ENCODE data around the gene PARP4. TPM values are rescaled to one million over a fixed set of nuclear protein-coding genes. Genes with fewer than 3 reads are reported as not detected.

The PARP4 gene
- total RNA-seq, 2 donors from 2014 or later, result 35.7 to 51.8 TPM

GRCh38 chr13:24528816-24529398 is 16.3 kb upstream of the PARP4 start:
- Mint-ChIP-seq H3K4me3 (no peak overlapping the region), H3K36me3 (ENCODE audit: low read depth) (no peaks in the 10 kb centered on the region), H3K9me3 (no peaks in the 10 kb centered on the region), H3K27ac (no peak overlapping the region), H3K27me3 (ENCODE audit: insufficient read depth) (no peaks in the 10 kb centered on the region), H3K4me1 (no peaks in the 10 kb centered on the region)
- no peak for DNase-seq
- 66 to 79% methylated on average over 3 to 4 of the region's 4 CpGs for WGBS, 2 experiments (ENCODE audit: insufficient coverage in 1 of 2, insufficient read length in 1 of 2)
- H3K27ac ChIP-seq (ENCODE audit: low read depth, low read length), result no peak overlapping the region
- no peak overlapping the region for H3K4me3 ChIP-seq (ENCODE audit: low read length)
- H3K9me3 ChIP-seq (ENCODE audit: control insufficient read depth, low read length), result no peaks in the 10 kb centered on the region
- peak; percentile 44 for TF ChIP-seq CTCF (conservative IDR thresholded peaks at IDR 0.05)
- no peaks in the 10 kb centered on the region for H3K4me1 ChIP-seq (ENCODE audit: control insufficient read depth, insufficient read depth, low read length)
- no peaks in the 10 kb centered on the region for H3K36me3 ChIP-seq (ENCODE audit: control insufficient read depth, insufficient read depth, low read length)
- H3K27me3 ChIP-seq (ENCODE audit: control insufficient read depth, insufficient read depth, low read length, poor library complexity, severe bottlenecking), result no peaks in the 10 kb centered on the region
- no peak overlapping the region for H3K9ac ChIP-seq (ENCODE audit: extremely low read depth, low read length, poor library complexity, severe bottlenecking)

GRCh38 chr13:24527266-24527775 is 14.7 kb upstream of the PARP4 start:
- H3K4me3 Mint-ChIP-seq, result no peak overlapping the region
- no peak for TF ChIP-seq CTCF (conservative IDR thresholded peaks at IDR 0.05)
- no peak for DNase-seq
- H3K9ac ChIP-seq (ENCODE audit: extremely low read depth, low read length, poor library complexity, severe bottlenecking), result no peak overlapping the region
- no peaks in the 10 kb centered on the region for H3K4me1 ChIP-seq (ENCODE audit: control insufficient read depth, insufficient read depth, low read length)
- no peak overlapping the region for H3K4me3 ChIP-seq (ENCODE audit: low read length)
- no peaks in the 10 kb centered on the region for H3K9me3 ChIP-seq (ENCODE audit: control insufficient read depth, low read length)
- no peak overlapping the region for H3K27ac Mint-ChIP-seq
- no peaks in the 10 kb centered on the region for H3K36me3 Mint-ChIP-seq (ENCODE audit: low read depth)
- H3K27me3 ChIP-seq (ENCODE audit: control insufficient read depth, insufficient read depth, low read length, poor library complexity, severe bottlenecking), result no peaks in the 10 kb centered on the region
- H3K4me1 Mint-ChIP-seq, result no peaks in the 10 kb centered on the region
- 89 to 92% methylated on average over 6 of the region's 6 CpGs for WGBS, 2 experiments (ENCODE audit: insufficient coverage in 1 of 2, insufficient read length in 1 of 2)
- no peaks in the 10 kb centered on the region for H3K36me3 ChIP-seq (ENCODE audit: control insufficient read depth, insufficient read depth, low read length)
- no peaks in the 10 kb centered on the region for H3K9me3 Mint-ChIP-seq
- no peak overlapping the region for H3K27ac ChIP-seq (ENCODE audit: low read depth, low read length)
- no peaks in the 10 kb centered on the region for H3K27me3 Mint-ChIP-seq (ENCODE audit: insufficient read depth)

- no peaks in the 10 kb centered on the region for H3K36me3 ChIP-seq (ENCODE audit: control insufficient read depth, insufficient read depth, low read length)
- WGBS, 2 experiments (ENCODE audit: insufficient coverage in 1 of 2, insufficient read length in 1 of 2), result 83% methylated on average over 1 of the region's 1 CpG; no CpG with 5 or more reads in 1 of the 2 experiments
Observed at GRCh38 chr13:24520733-24521132, 8.2 kb upstream of the PARP4 start.

More at GRCh38 chr13:24520733-24521132, 8.2 kb upstream of the PARP4 start:
- no peaks in the 10 kb centered on the region for H3K27me3 ChIP-seq (ENCODE audit: control insufficient read depth, insufficient read depth, low read length, poor library complexity, severe bottlenecking)
- no peak overlapping the region for H3K27ac ChIP-seq (ENCODE audit: low read depth, low read length)
- no peaks in the 10 kb centered on the region for H3K9me3 ChIP-seq (ENCODE audit: control insufficient read depth, low read length)
- no peak for TF ChIP-seq CTCF (conservative IDR thresholded peaks at IDR 0.05)
- Mint-ChIP-seq H3K4me1 (no peaks in the 10 kb centered on the region), H3K9me3 (no peaks in the 10 kb centered on the region), H3K4me3 (no peak overlapping the region), H3K27ac (no peak overlapping the region), H3K27me3 (ENCODE audit: insufficient read depth) (no peaks in the 10 kb centered on the region), H3K36me3 (ENCODE audit: low read depth) (no peaks in the 10 kb centered on the region)
- H3K4me3 ChIP-seq (ENCODE audit: low read length), result no peak overlapping the region
- DNase-seq, result no peak
- no peak overlapping the region for H3K9ac ChIP-seq (ENCODE audit: extremely low read depth, low read length, poor library complexity, severe bottlenecking)
- no peaks in the 10 kb centered on the region for H3K4me1 ChIP-seq (ENCODE audit: control insufficient read depth, insufficient read depth, low read length)

Measured in endodermal cell (in vitro differentiated cells).